ENCODE measurements around the gene ATG9A. TPM values are rescaled to one million over a fixed set of nuclear protein-coding genes. Genes with fewer than 3 reads are reported as not detected.

Gene ATG9A
- 47.0 to 55.9 TPM (median 49.7 TPM) in 5 replicates for total RNA-seq (2022; extraction: Qiagen RNA extraction; ENCODE audit: low read depth)

GRCh38 chr2:219229305-219230058 lies at the start of gene ATG9A, which contains the start of gene ANKZF1:
TSS of gene ATG9A (minus strand) at chr2:219229636. CDS start at chr2:219228024, 1,612 bp downstream.
TSS of gene ANKZF1 (plus strand) at chr2:219229806. CDS start at chr2:219230258, 452 bp downstream.

GRCh38 chr2:219253753-219254589 lies 24.5 kb upstream of the ATG9A start, which contains the start of gene TUBA4A:
TSS of gene TUBA4A (minus strand) at chr2:219253918. CDS start at chr2:219253858, 60 bp downstream.

GRCh38 chr2:219252900-219253752 lies 23.7 kb upstream of the ATG9A start, which contains the start of gene TUBA4B:
TSS of gene TUBA4B (plus strand) at chr2:219253243. CDS start at chr2:219253408, 165 bp downstream.

DNA sequence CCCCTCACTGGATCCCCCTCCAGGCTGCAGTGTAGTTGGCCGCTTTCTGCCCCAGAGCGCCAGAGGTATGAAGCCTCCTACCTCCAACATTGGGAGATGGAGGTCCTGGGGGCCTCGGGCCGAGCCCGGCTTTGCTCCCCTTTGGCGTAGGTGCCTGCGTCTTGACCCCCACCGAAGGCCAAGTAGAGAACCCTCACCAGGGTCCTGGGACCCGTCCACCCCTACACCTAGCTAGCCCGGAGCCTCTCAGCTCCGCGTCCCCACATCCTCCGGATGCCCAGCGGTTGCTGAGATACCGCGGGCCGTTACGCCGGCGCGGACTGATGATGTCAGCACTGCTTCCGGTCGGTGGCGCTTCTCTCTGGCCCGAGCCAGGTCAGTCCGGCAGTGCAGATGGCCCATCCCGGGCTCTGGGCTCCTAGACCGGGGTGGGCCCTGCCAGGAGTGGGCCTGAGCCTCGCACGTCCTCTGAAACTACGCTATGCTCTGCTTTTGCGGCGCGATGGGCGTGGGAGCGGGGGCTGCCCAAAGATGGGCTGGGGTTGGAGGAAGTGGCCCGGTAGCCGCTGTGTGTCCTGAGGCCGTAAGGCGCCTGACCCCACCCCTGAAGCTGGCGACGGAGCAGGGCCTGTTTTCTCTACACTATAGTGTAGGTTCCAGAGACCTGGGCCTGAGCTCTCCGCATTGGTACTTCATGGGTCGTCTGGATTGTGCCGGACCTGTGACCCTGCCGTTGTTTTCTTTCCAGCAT lies 15.9 kb upstream of the ATG9A start, which contains the start of the genes GLB1L and STK16:
TSS of gene GLB1L (minus strand) at position 297 of the 751 bp plus-strand sequence. CDS start 1,871 bp downstream, outside the sequence.
TSS of gene STK16 (plus strand) at position 332 of the 751 bp plus-strand sequence. CDS start 521 bp downstream, outside the sequence.

GRCh38 chr2:219218732-219219701 lies 10.4 kb downstream of the ATG9A start, which contains the start of gene ABCB6:
TSS of gene ABCB6 (minus strand) at chr2:219218958. CDS start at chr2:219218673, 285 bp downstream.

DNA sequence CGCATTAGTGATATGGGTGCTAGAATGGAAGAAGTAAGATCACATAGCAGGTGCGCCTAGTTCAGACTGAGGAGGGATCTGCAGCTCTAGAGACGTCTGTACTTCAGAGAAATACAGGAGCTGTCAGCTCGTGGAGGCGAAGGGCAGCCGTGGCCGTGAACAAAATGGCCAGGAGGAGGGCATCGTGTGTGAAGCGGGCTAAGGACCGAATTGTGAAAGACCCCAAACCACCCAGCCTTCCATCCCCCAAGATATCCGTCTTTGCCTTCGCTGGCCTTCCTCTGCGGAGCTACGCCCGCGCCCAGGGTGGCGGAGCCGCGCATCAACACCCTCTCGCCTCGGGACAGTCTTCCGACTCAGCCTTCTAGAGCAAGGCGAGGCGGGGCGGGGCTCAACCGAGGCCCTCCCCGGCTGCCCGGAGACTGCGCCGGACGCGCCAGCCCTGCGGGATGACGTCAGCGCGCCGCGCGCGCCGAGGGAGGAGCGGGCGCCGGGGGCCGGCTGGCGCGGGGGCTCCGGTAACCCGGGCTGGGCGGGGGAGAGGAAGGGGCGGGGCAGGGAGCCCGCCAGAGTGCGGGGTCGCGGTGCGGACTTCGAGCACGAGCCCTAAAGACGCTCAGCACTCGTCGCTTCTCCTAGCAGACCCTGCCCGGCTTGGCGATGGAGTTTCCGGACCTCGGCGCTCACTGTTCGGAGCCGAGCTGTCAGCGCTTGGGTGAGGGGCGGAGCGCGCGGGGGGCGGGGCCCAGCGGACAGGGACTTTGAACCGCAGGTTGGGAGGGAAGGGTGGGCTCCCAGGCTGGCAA lies 22.9 kb downstream of the ATG9A start, which contains the start of gene ZFAND2B:
TSS of gene ZFAND2B (plus strand) at position 455 of the 806 bp plus-strand sequence. CDS start at position 661, 206 bp downstream.

GRCh38 chr2:219177552-219178376 lies 51.7 kb downstream of the ATG9A start, which contains the start of gene RETREG2:
TSS of gene RETREG2 (plus strand) at chr2:219178275. CDS start at chr2:219178353, 78 bp downstream.

GRCh38 chr2:219176818-219177551 lies 52.5 kb downstream of the ATG9A start, which contains the start of gene CNPPD1:
TSS of gene CNPPD1 (minus strand) at chr2:219176925. CDS start at chr2:219176828, 97 bp downstream.

GRCh38 chr2:219169930-219170654 lies 59.3 kb downstream of the ATG9A start, which contains the start of gene SLC23A3:
TSS of gene SLC23A3 (minus strand) at chr2:219170029. CDS start at chr2:219169984, 45 bp downstream.

Other genes starting within 250 kb of the ATG9A start
- not detected in 5 replicates for gene FEV, start 244.5 kb downstream of the ATG9A start, total RNA-seq (2022; extraction: Qiagen RNA extraction; ENCODE audit: low read depth)
- 0.18 TPM in 1 of 5 replicates, not detected in the others for gene CRYBA2, start 236.2 kb downstream of the ATG9A start, total RNA-seq (2022; extraction: Qiagen RNA extraction; ENCODE audit: low read depth)
- 0.09 to 0.19 TPM (median 0.15 TPM) in 5 replicates for gene CFAP65, start 188.1 kb downstream of the ATG9A start, total RNA-seq (2022; extraction: Qiagen RNA extraction; ENCODE audit: low read depth)
- 0.14 to 0.20 TPM (median 0.15 TPM) in 5 replicates for gene IHH, start 168.7 kb downstream of the ATG9A start, total RNA-seq (2022; extraction: Qiagen RNA extraction; ENCODE audit: low read depth)
- gene NHEJ1, start 68.8 kb downstream of the ATG9A start, total RNA-seq (2022; extraction: Qiagen RNA extraction; ENCODE audit: low read depth) = 15.0 to 17.4 TPM (median 16.3 TPM) in 5 replicates
- gene SLC23A3, start 59.6 kb downstream of the ATG9A start, total RNA-seq (2022; extraction: Qiagen RNA extraction; ENCODE audit: low read depth) = 0.57 to 1.4 TPM (median 0.70 TPM) in 5 replicates
- 40.6 to 45.1 TPM (median 43.6 TPM) in 5 replicates for gene CNPPD1, start 52.7 kb downstream of the ATG9A start, total RNA-seq (2022; extraction: Qiagen RNA extraction; ENCODE audit: low read depth)
- gene RETREG2, start 51.4 kb downstream of the ATG9A start, total RNA-seq (2022; extraction: Qiagen RNA extraction; ENCODE audit: low read depth) = 65.3 to 87.9 TPM (median 86.5 TPM) in 5 replicates
- 18.0 to 22.8 TPM (median 19.9 TPM) in 5 replicates for gene ZFAND2B, start 22.9 kb downstream of the ATG9A start, total RNA-seq (2022; extraction: Qiagen RNA extraction; ENCODE audit: low read depth)
- gene ABCB6, start 10.7 kb downstream of the ATG9A start, total RNA-seq (2022; extraction: Qiagen RNA extraction; ENCODE audit: low read depth) = 24.1 to 39.3 TPM (median 33.7 TPM) in 5 replicates
- gene ANKZF1, start 170 bp upstream of the ATG9A start, total RNA-seq (2022; extraction: Qiagen RNA extraction; ENCODE audit: low read depth) = 16.2 to 23.2 TPM (median 20.9 TPM) in 5 replicates
- 5.1 to 6.7 TPM (median 6.1 TPM) in 5 replicates for gene GLB1L, start 15.8 kb upstream of the ATG9A start, total RNA-seq (2022; extraction: Qiagen RNA extraction; ENCODE audit: low read depth)
- 25.0 to 30.5 TPM (median 29.4 TPM) in 5 replicates for gene STK16, start 15.8 kb upstream of the ATG9A start, total RNA-seq (2022; extraction: Qiagen RNA extraction; ENCODE audit: low read depth)
- gene TUBA4B, start 23.6 kb upstream of the ATG9A start, total RNA-seq (2022; extraction: Qiagen RNA extraction; ENCODE audit: low read depth) = 0.26 to 0.46 TPM (median 0.31 TPM) in 5 replicates
- gene TUBA4A, start 24.3 kb upstream of the ATG9A start, total RNA-seq (2022; extraction: Qiagen RNA extraction; ENCODE audit: low read depth) = 365 to 546 TPM (median 419 TPM) in 5 replicates
- 46.4 to 58.3 TPM (median 54.4 TPM) in 5 replicates for gene DNAJB2, start 49.7 kb upstream of the ATG9A start, total RNA-seq (2022; extraction: Qiagen RNA extraction; ENCODE audit: low read depth)
- gene PTPRN, start 79.8 kb upstream of the ATG9A start, total RNA-seq (2022; extraction: Qiagen RNA extraction; ENCODE audit: low read depth) = 1.3 to 2.2 TPM (median 1.9 TPM) in 5 replicates
- gene RESP18, start 103.1 kb upstream of the ATG9A start, total RNA-seq (2022; extraction: Qiagen RNA extraction; ENCODE audit: low read depth) = not detected in 5 replicates
- gene DNPEP, start 158.3 kb upstream of the ATG9A start, total RNA-seq (2022; extraction: Qiagen RNA extraction; ENCODE audit: low read depth) = 61.9 to 65.8 TPM (median 64.1 TPM) in 5 replicates
- gene DES, start 188.7 kb upstream of the ATG9A start, total RNA-seq (2022; extraction: Qiagen RNA extraction; ENCODE audit: low read depth) = 0.08 to 0.09 TPM in 2 of 5 replicates, not detected in the others
- gene SPEG, start 205.2 kb upstream of the ATG9A start, total RNA-seq (2022; extraction: Qiagen RNA extraction; ENCODE audit: low read depth) = 5.8 to 8.1 TPM (median 6.6 TPM) in 5 replicates